Diencephalon (tissue), 1 donor: ENCODE results near the gene HOXB6. TPM values are rescaled to one million over a fixed set of nuclear protein-coding genes. Genes with fewer than 3 reads are reported as not detected.

Experiments used
- small RNA-seq: library from RNA; depleted of rRNA; stranded (forward); fragments of <200 nt; gene quantifications from one replicate; pipeline ENCODE3, GENCODE V24; 2014
- total RNA-seq: library from RNA; depleted of rRNA; stranded (reverse); fragments of >200 nt; gene quantifications from one replicate; pipeline ENCODE4 v1.2.3, GENCODE V29; 2014

Gene HOXB6
- total RNA-seq, result not detected

GRCh38 chr17:48604770-48605329 lies at the start of gene HOXB6:
TSS of gene HOXB6 (minus strand) at chr17:48604986. CDS start at chr17:48598150, 6,836 bp downstream.

GRCh38 chr17:48626245-48627117 lies 21.7 kb upstream of the HOXB6 start, which contains the start of gene HOXB9:
TSS of gene HOXB9 (minus strand) at chr17:48626358. CDS start at chr17:48626269, 89 bp downstream.

GRCh38 chr17:48615047-48615962 lies 10.5 kb upstream of the HOXB6 start, which contains the start of gene HOXB8:
TSS of gene HOXB8 (minus strand) at chr17:48615292. CDS start at chr17:48614704, 588 bp downstream.

GRCh38 chr17:48610282-48611211 lies 5.8 kb upstream of the HOXB6 start, which contains the start of gene HOXB7:
TSS of gene HOXB7 (minus strand) at chr17:48611017. CDS start at chr17:48610918, 99 bp downstream.

GRCh38 chr17:48593126-48593829 lies 11.5 kb downstream of the HOXB6 start, which contains the start of gene HOXB5:
TSS of gene HOXB5 (minus strand) at chr17:48593779. CDS start at chr17:48593682, 97 bp downstream.

GRCh38 chr17:48589831-48590606 lies 14.8 kb downstream of the HOXB6 start, which contains the start of gene HOXB3:
TSS of gene HOXB3 (minus strand) at chr17:48590241. CDS start at chr17:48552474, 37,767 bp downstream.

GRCh38 chr17:48577946-48578615 lies 26.7 kb downstream of the HOXB6 start, which contains the start of gene HOXB4:
TSS of gene HOXB4 (minus strand) at chr17:48578350. CDS start at chr17:48578319, 31 bp downstream.

Small RNA genes within 50 kb of the gene (small RNA-seq; reads per million reads assigned to genes)
- not detected for gene MIR196A1

Other genes starting within 250 kb of the HOXB6 start
- 0.92 TPM for gene SKAP1, start 174.8 kb downstream of the HOXB6 start, total RNA-seq
- not detected for gene HOXB1, start 74.0 kb downstream of the HOXB6 start, total RNA-seq
- not detected for gene HOXB2, start 59.9 kb downstream of the HOXB6 start, total RNA-seq
- gene HOXB4, start 26.6 kb downstream of the HOXB6 start, total RNA-seq, result not detected
- not detected for gene HOXB3, start 14.7 kb downstream of the HOXB6 start, total RNA-seq
- gene HOXB5, start 11.2 kb downstream of the HOXB6 start, total RNA-seq, result not detected
- gene HOXB7, start 6.0 kb upstream of the HOXB6 start, total RNA-seq, result not detected
- not detected for gene HOXB8, start 10.3 kb upstream of the HOXB6 start, total RNA-seq
- gene HOXB9, start 21.4 kb upstream of the HOXB6 start, total RNA-seq, result not detected
- gene PRAC1, start 117.5 kb upstream of the HOXB6 start, total RNA-seq, result not detected
- gene PRAC2, start 118.2 kb upstream of the HOXB6 start, total RNA-seq, result not detected
- gene HOXB13, start 123.8 kb upstream of the HOXB6 start, total RNA-seq, result not detected
- gene TTLL6, start 212.2 kb upstream of the HOXB6 start, total RNA-seq, result 0.46 TPM
- gene CALCOCO2, start 226.0 kb upstream of the HOXB6 start, total RNA-seq, result 21.7 TPM